SK-N-SH treated with all-trans-retinoic acid at 6 μM for 48 hours (cell line): ENCODE measurements around the gene IGF2R.

Experiments used
- ATAC-seq: fragments of 200-7000 bp; cut with Tn5 transposase; 3 replicates; pipeline ENCODE4 v1.9.1; 2020; ENCODE audit warnings: mild to moderate bottlenecking, moderate library complexity
- ARNTL ChIP-seq: fragments of 450-650 bp; formaldehyde crosslinking; IDR thresholded peaks from 2 replicates; pipeline ENCODE4 v1.5.0; 2020; ENCODE audit warnings: low read depth, mild to moderate bottlenecking, moderate library complexity, borderline replicate concordance
- CSDC2 ChIP-seq: fragments of 250-450 bp; sonication (Bioruptor Pico); IDR thresholded peaks from 2 replicates; pipeline ENCODE4 v1.5.0; 2020; ENCODE audit warnings: mild to moderate bottlenecking, moderate library complexity
- GLIS3 ChIP-seq: fragments of 250-450 bp; sonication (Bioruptor Pico); IDR thresholded peaks from 2 replicates; pipeline ENCODE4 v1.5.0; 2020; ENCODE audit warnings: mild to moderate bottlenecking, moderate library complexity
- ISL1 ChIP-seq: fragments of 250-450 bp; sonication (Bioruptor Pico); IDR thresholded peaks from 2 replicates; pipeline ENCODE4 v2.1.2; 2022; ENCODE audit warnings: mild to moderate bottlenecking, moderate library complexity
- OSR1 ChIP-seq: fragments of 250-450 bp; sonication (Bioruptor Pico); IDR thresholded peaks from 2 replicates; pipeline ENCODE4 v1.8.0; 2022; ENCODE audit warnings: moderate library complexity, mild to moderate bottlenecking, inconsistent platforms
- RARB ChIP-seq: fragments of 250-450 bp; sonication (Bioruptor Pico); IDR thresholded peaks from 2 replicates; pipeline ENCODE4 v1.8.0; 2021; ENCODE audit warnings: mild to moderate bottlenecking, moderate library complexity
- SNAI2 ChIP-seq: fragments of 250-450 bp; sonication (Bioruptor Pico); IDR thresholded peaks from 2 replicates; pipeline ENCODE4 v1.5.0; 2020; ENCODE audit warnings: mild to moderate bottlenecking, moderate library complexity
- TCF4 ChIP-seq: fragments of 250-450 bp; sonication (Bioruptor Pico); IDR thresholded peaks from 2 replicates; pipeline ENCODE4 v1.8.0; 2021; ENCODE audit warnings: mild to moderate bottlenecking, moderate library complexity, borderline replicate concordance
- TOX ChIP-seq: fragments of 250-450 bp; sonication (Bioruptor Pico); IDR thresholded peaks from 2 replicates; pipeline ENCODE4 v1.8.0; 2021; ENCODE audit warnings: mild to moderate bottlenecking, moderate library complexity, borderline replicate concordance
- ZC3H10 ChIP-seq: fragments of 250-450 bp; sonication (Bioruptor Pico); IDR thresholded peaks from 2 replicates; pipeline ENCODE4 v1.5.1; 2021; ENCODE audit warnings: mild to moderate bottlenecking, moderate library complexity
- ZFP3 ChIP-seq: fragments of 250-450 bp; sonication (Bioruptor Pico); IDR thresholded peaks from 2 replicates; pipeline ENCODE4 v1.5.0; 2020; ENCODE audit warnings: mild to moderate bottlenecking, moderate library complexity
- ZFP30 ChIP-seq: fragments of 450-650 bp; formaldehyde crosslinking; IDR thresholded peaks from 2 replicates; pipeline ENCODE4 v1.5.0; 2022; ENCODE audit warnings: mild to moderate bottlenecking, moderate library complexity
- ZNF565 ChIP-seq: fragments of 450-650 bp; formaldehyde crosslinking; conservative IDR thresholded peaks from 2 replicates; pipeline ENCODE4 v1.5.0; 2020; ENCODE audit warnings: low read depth, mild to moderate bottlenecking, moderate library complexity
- ZNF70 ChIP-seq: fragments of 450-650 bp; formaldehyde crosslinking; IDR thresholded peaks from 2 replicates; pipeline ENCODE4 v1.5.0; 2020; ENCODE audit warnings: mild to moderate bottlenecking, moderate library complexity
- ZNF8 ChIP-seq: fragments of 450-650 bp; formaldehyde crosslinking; IDR thresholded peaks from 2 replicates; pipeline ENCODE4 v1.5.0; 2020; ENCODE audit warnings: mild to moderate bottlenecking, moderate library complexity
- TF ChIP-seq, protein P1 (sequence below): fragments of 250-450 bp; sonication (Bioruptor Pico); IDR thresholded peaks from 2 replicates; pipeline ENCODE4 v1.8.0; 2020; ENCODE audit warnings: mild to moderate bottlenecking, moderate library complexity, borderline replicate concordance
- TF ChIP-seq, protein P2 (sequence below): fragments of 250-450 bp; sonication (Bioruptor Pico); IDR thresholded peaks from 2 replicates; pipeline ENCODE4 v1.8.0; 2021; ENCODE audit warnings: low read depth, mild to moderate bottlenecking, moderate library complexity, borderline replicate concordance
- TF ChIP-seq, protein P3 (sequence below): fragments of 250-450 bp; sonication (Bioruptor Pico); IDR thresholded peaks from 2 replicates; pipeline ENCODE4 v1.5.1; 2021; ENCODE audit warnings: mild to moderate bottlenecking, moderate library complexity
- TF ChIP-seq, protein P4 (sequence below): fragments of 250-450 bp; sonication (Bioruptor Pico); IDR thresholded peaks from 2 replicates; pipeline ENCODE4 v1.5.0; 2020; ENCODE audit warnings: mild to moderate bottlenecking, moderate library complexity

Gene IGF2R

DNA sequence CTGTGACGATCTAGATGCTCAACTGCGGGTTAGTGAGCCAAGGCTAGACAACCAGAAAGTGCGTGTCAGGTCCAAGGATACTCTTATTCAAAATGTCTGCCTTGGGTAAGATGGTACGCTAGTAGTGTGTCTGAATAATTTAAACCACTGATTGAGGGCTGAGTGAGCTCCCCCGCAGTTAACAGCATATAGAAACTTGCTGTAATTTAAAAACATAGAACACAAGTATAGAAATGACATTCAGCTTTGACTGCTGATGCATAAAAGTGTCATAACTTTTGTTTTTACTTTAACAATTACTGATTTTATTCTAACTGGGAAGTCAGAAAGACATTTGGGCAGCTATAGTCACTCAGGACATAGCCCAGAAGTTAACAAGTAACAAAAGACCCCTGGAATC lies 107.1 kb downstream of the IGF2R start:
- TF ChIP-seq, protein P1, sequence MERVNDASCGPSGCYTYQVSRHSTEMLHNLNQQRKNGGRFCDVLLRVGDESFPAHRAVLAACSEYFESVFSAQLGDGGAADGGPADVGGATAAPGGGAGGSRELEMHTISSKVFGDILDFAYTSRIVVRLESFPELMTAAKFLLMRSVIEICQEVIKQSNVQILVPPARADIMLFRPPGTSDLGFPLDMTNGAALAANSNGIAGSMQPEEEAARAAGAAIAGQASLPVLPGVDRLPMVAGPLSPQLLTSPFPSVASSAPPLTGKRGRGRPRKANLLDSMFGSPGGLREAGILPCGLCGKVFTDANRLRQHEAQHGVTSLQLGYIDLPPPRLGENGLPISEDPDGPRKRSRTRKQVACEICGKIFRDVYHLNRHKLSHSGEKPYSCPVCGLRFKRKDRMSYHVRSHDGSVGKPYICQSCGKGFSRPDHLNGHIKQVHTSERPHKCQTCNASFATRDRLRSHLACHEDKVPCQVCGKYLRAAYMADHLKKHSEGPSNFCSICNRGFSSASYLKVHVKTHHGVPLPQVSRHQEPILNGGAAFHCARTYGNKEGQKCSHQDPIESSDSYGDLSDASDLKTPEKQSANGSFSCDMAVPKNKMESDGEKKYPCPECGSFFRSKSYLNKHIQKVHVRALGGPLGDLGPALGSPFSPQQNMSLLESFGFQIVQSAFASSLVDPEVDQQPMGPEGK (CRISPR knock-in tag) = no peak
- TF ChIP-seq CSDC2 = no peak
- TF ChIP-seq, protein P2, sequence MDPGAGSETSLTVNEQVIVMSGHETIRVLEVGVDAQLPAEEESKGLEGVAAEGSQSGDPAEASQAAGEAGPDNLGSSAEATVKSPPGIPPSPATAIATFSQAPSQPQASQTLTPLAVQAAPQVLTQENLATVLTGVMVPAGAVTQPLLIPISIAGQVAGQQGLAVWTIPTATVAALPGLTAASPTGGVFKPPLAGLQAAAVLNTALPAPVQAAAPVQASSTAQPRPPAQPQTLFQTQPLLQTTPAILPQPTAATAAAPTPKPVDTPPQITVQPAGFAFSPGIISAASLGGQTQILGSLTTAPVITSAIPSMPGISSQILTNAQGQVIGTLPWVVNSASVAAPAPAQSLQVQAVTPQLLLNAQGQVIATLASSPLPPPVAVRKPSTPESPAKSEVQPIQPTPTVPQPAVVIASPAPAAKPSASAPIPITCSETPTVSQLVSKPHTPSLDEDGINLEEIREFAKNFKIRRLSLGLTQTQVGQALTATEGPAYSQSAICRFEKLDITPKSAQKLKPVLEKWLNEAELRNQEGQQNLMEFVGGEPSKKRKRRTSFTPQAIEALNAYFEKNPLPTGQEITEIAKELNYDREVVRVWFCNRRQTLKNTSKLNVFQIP (CRISPR knock-in tag) = no peak
- no peak for TF ChIP-seq RARB (CRISPR knock-in tag)
- TF ChIP-seq ARNTL (CRISPR knock-in tag) = no peak
- no peak for TF ChIP-seq SNAI2 (CRISPR knock-in tag)
- no peak for ATAC-seq

DNA sequence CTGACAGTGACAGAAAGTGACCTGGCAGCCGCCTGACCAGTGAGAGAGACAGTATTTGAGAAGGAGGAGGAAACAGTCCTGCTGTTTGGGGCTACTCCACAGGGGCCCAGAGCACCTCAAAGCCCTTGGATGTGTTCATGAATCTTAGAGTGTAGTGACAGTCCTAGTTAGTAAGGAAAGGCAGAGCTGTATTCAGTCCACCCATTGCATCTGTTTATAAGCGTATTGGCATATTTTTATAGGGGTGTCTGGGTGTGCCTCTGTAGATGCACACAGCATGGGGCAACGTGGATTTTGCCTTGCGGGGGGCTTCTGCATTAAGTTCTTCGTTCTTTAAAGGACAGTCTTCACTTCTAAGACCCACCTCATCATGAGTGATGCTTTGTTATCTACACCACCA lies 108.1 kb downstream of the IGF2R start:
- no peak for TF ChIP-seq ZNF565 (CRISPR knock-in tag)
- no peak for TF ChIP-seq ZNF8 (CRISPR knock-in tag)
- no peak for TF ChIP-seq ZNF70
- TF ChIP-seq TOX (CRISPR knock-in tag) = no peak
- no peak for TF ChIP-seq ZC3H10 (CRISPR knock-in tag)
- TF ChIP-seq, protein P3, sequence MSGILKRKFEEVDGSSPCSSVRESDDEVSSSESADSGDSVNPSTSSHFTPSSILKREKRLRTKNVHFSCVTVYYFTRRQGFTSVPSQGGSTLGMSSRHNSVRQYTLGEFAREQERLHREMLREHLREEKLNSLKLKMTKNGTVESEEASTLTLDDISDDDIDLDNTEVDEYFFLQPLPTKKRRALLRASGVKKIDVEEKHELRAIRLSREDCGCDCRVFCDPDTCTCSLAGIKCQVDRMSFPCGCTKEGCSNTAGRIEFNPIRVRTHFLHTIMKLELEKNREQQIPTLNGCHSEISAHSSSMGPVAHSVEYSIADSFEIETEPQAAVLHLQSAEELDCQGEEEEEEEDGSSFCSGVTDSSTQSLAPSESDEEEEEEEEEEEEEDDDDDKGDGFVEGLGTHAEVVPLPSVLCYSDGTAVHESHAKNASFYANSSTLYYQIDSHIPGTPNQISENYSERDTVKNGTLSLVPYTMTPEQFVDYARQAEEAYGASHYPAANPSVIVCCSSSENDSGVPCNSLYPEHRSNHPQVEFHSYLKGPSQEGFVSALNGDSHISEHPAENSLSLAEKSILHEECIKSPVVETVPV (CRISPR knock-in tag) = no peak
- ATAC-seq = no peak

DNA sequence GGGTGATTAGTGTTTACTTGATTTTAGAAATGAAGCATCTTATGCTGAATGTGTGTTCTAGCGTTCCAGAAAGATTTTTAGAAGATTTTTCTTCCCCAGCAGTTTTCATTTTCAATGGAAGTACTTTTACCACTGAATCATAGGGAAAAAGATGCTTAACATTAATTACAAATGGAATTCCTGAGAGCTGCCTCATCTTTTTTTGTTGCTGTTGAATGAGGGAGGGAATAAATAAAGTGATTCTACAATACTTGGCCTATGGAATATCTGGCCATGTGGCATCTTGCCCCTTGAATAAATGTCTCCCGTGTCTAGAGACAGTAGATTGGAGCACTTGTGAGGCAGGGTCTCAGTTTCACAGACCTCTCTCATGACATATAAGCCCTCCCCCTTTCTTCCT lies 108.6 kb downstream of the IGF2R start:
- ATAC-seq = no peak

More for the DNA sequence above, 108.6 kb downstream of the IGF2R start:
- TF ChIP-seq OSR1 (CRISPR knock-in tag) = no peak
- TF ChIP-seq ZNF565 (CRISPR knock-in tag) = no peak
- TF ChIP-seq, protein P3 (CRISPR knock-in tag) = no peak
- TF ChIP-seq ZNF70 = no peak
- no peak for TF ChIP-seq TCF4
- TF ChIP-seq ARNTL (CRISPR knock-in tag) = no peak
- TF ChIP-seq, protein P4, sequence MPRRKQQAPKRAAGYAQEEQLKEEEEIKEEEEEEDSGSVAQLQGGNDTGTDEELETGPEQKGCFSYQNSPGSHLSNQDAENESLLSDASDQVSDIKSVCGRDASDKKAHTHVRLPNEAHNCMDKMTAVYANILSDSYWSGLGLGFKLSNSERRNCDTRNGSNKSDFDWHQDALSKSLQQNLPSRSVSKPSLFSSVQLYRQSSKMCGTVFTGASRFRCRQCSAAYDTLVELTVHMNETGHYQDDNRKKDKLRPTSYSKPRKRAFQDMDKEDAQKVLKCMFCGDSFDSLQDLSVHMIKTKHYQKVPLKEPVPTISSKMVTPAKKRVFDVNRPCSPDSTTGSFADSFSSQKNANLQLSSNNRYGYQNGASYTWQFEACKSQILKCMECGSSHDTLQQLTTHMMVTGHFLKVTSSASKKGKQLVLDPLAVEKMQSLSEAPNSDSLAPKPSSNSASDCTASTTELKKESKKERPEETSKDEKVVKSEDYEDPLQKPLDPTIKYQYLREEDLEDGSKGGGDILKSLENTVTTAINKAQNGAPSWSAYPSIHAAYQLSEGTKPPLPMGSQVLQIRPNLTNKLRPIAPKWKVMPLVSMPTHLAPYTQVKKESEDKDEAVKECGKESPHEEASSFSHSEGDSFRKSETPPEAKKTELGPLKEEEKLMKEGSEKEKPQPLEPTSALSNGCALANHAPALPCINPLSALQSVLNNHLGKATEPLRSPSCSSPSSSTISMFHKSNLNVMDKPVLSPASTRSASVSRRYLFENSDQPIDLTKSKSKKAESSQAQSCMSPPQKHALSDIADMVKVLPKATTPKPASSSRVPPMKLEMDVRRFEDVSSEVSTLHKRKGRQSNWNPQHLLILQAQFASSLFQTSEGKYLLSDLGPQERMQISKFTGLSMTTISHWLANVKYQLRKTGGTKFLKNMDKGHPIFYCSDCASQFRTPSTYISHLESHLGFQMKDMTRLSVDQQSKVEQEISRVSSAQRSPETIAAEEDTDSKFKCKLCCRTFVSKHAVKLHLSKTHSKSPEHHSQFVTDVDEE (CRISPR knock-in tag) = no peak
- TF ChIP-seq ZFP30 (CRISPR knock-in tag) = no peak
- TF ChIP-seq, protein P1 (CRISPR knock-in tag) = no peak
- TF ChIP-seq CSDC2 = no peak
- TF ChIP-seq ISL1 (CRISPR knock-in tag) = no peak
- TF ChIP-seq TOX (CRISPR knock-in tag) = no peak
- TF ChIP-seq GLIS3 (CRISPR knock-in tag) = no peak
- no peak for TF ChIP-seq ZFP3 (CRISPR knock-in tag)
- no peak for TF ChIP-seq ZNF8 (CRISPR knock-in tag)
- no peak for TF ChIP-seq ZC3H10 (CRISPR knock-in tag)
- TF ChIP-seq RARB (CRISPR knock-in tag) = no peak
